VCaP (cell line): ENCODE measurements around the gene DDX23.

Source experiments
- H3K27ac ChIP-seq: fragments of 450-650 bp; 2 replicates; pipeline ENCODE4 v1.5.1; 2017
- CTCF ChIP-seq: fragments of 450-650 bp; conservative IDR thresholded peaks from 2 replicates; pipeline ENCODE4 v1.5.1; 2017; ENCODE audit warnings: mild to moderate bottlenecking, moderate library complexity

Gene DDX23

GRCh38 chr12:48873096-48873495 lies 21.1 kb upstream of the DDX23 start:
- H3K27ac ChIP-seq = no peak overlapping the region
- TF ChIP-seq CTCF = no peak

GRCh38 chr12:48869191-48869590 lies 17.2 kb upstream of the DDX23 start:
- H3K27ac ChIP-seq = peak overlapping the region; percentile 72
- no peak for TF ChIP-seq CTCF

- H3K27ac ChIP-seq = peak overlapping the region; percentile 72
- no peak for TF ChIP-seq CTCF
These were observed 16.5 kb upstream of the DDX23 start for GRCh38 chr12:48868451-48868850.

- H3K27ac ChIP-seq = peak overlapping the region; percentile 72
- no peak for TF ChIP-seq CTCF
These were observed 14.2 kb upstream of the DDX23 start for GRCh38 chr12:48866052-48866711.

- TF ChIP-seq CTCF = no peak
- peak within 1 kb of the TSS; percentile 72 for H3K27ac ChIP-seq
These were observed 13.5 kb upstream of the DDX23 start, which contains the start of gene RND1 for GRCh38 chr12:48865281-48866051. RND1 (minus strand) TSS chr12:48865870; CDS start chr12:48865767, 103 bp downstream.

- no peak for TF ChIP-seq CTCF
- H3K27ac ChIP-seq = no peak overlapping the region
These were observed 11.3 kb upstream of the DDX23 start for GRCh38 chr12:48863291-48863690.

GRCh38 chr12:48862760-48863159 lies 10.8 kb upstream of the DDX23 start:
- H3K27ac ChIP-seq = no peak overlapping the region
- no peak for TF ChIP-seq CTCF
